Epidermal melanocyte (primary cell): ENCODE measurements around the gene ARHGDIA.

Source experiments
- DNase-seq: peaks from one replicate; pipeline ENCODE4 v3.0.0; 2011; ENCODE audit warnings: low spot score; ENCODE audit not compliant: insufficient read length

The ARHGDIA gene

GRCh38 chr17:81906476-81907218 is 35.5 kb upstream of the ARHGDIA start:
- no peak for DNase-seq

GRCh38 chr17:81905993-81906392 is 34.9 kb upstream of the ARHGDIA start:
- DNase-seq: no peak

GRCh38 chr17:81905424-81905875 is 34.3 kb upstream of the ARHGDIA start:
- no peak for DNase-seq

- DNase-seq: no peak
These were observed 33.7 kb upstream of the ARHGDIA start for GRCh38 chr17:81904600-81905423.

GRCh38 chr17:81903896-81904599 is 32.9 kb upstream of the ARHGDIA start:
- no peak for DNase-seq

- no peak for DNase-seq
These were observed 32.3 kb upstream of the ARHGDIA start for GRCh38 chr17:81903415-81903831.

- no peak for DNase-seq
These were observed 31.7 kb upstream of the ARHGDIA start for GRCh38 chr17:81902653-81903414.

- DNase-seq: no peak
These were observed 31.0 kb upstream of the ARHGDIA start, which contains the start of gene NPB for GRCh38 chr17:81902023-81902652. NPB (plus strand) TSS chr17:81902238; CDS start chr17:81902278, 40 bp downstream.

GRCh38 chr17:81901167-81902022 is 30.3 kb upstream of the ARHGDIA start:
- DNase-seq: no peak

GRCh38 chr17:81900181-81900820 is 29.2 kb upstream of the ARHGDIA start:
- no peak for DNase-seq

GRCh38 chr17:81899514-81900166 is 28.5 kb upstream of the ARHGDIA start:
- DNase-seq: no peak

- no peak for DNase-seq
These were observed 27.7 kb upstream of the ARHGDIA start for GRCh38 chr17:81898885-81899284.

GRCh38 chr17:81898029-81898866 is 27.1 kb upstream of the ARHGDIA start:
- DNase-seq: no peak

- no peak for DNase-seq
These were observed 24.3 kb upstream of the ARHGDIA start for GRCh38 chr17:81895400-81895799.

GRCh38 chr17:81891303-81891552 is 20.1 kb upstream of the ARHGDIA start:
- DNase-seq: no peak

- DNase-seq: no peak
These were observed 19.5 kb upstream of the ARHGDIA start for GRCh38 chr17:81890447-81891302.

- DNase-seq: no peak
These were observed 18.5 kb upstream of the ARHGDIA start for GRCh38 chr17:81889602-81890001.
